Lung (tissue), 12 donors: ENCODE data around the gene ADAMTS20. TPM values are rescaled to one million over a fixed set of nuclear protein-coding genes. Genes with fewer than 3 reads are reported as not detected.

Experiments
- ATAC-seq: fragments of 200-7000 bp; cut with Tn5 transposase; one replicate; pipeline ENCODE4 v1.9.1; 2020; ENCODE audit warnings: moderate number of reproducible peaks; ENCODE audit not compliant: insufficient read depth, low FRiP score
- DNase-seq, 3 donors: peaks; one replicate each; pipeline ENCODE4 v3.0.0-alpha.2; 2013 to 2017
- H3K27ac ChIP-seq, 2 donors: one replicate each; pipeline ENCODE4 v1.5.1; 2013; ENCODE audit warnings: mild to moderate bottlenecking in 2 of 2, moderate library complexity in 2 of 2, control low read depth in 1 of 2, inconsistent platforms in 1 of 2, low read depth in 1 of 2, low read length in 1 of 2
- H3K27me3 ChIP-seq, 3 donors: one replicate each; pipeline ENCODE4 v1.5.1; 2013; ENCODE audit warnings: low read length in 2 of 3; ENCODE audit not compliant: control insufficient read depth in 3 of 3, insufficient read depth in 3 of 3
- H3K36me3 ChIP-seq, 4 donors: one replicate each; pipeline ENCODE4 v1.5.1; 2013; ENCODE audit warnings: low read length in 4 of 4, mild to moderate bottlenecking in 1 of 4, moderate library complexity in 1 of 4; ENCODE audit not compliant: control insufficient read depth in 4 of 4, insufficient read depth in 4 of 4
- H3K4me1 ChIP-seq, 5 donors: one replicate each; pipeline ENCODE4 v1.5.1; 2013; ENCODE audit warnings: low read length in 5 of 5, mild to moderate bottlenecking in 2 of 5, moderate library complexity in 1 of 5; ENCODE audit not compliant: control insufficient read depth in 5 of 5, insufficient read depth in 5 of 5
- H3K4me3 ChIP-seq: one replicate; pipeline ENCODE4 v1.5.1; 2013; ENCODE audit warnings: mild to moderate bottlenecking, control low read depth, moderate library complexity
- H3K9ac ChIP-seq, 2 donors: one replicate each; pipeline ENCODE4 v1.5.1; 2013; ENCODE audit warnings: low read length in 2 of 2, control low read depth in 1 of 2; ENCODE audit not compliant: insufficient read depth in 1 of 2
- H3K9me3 ChIP-seq, 4 donors: one replicate each; pipeline ENCODE4 v1.5.1; 2013; ENCODE audit warnings: low read length in 3 of 4, mild to moderate bottlenecking in 1 of 4, moderate library complexity in 1 of 4; ENCODE audit not compliant: control insufficient read depth in 4 of 4, insufficient read depth in 3 of 4
- CTCF ChIP-seq: IDR thresholded peaks from 2 replicates; pipeline ENCODE4 v1.5.1; 2012; ENCODE audit warnings: mild to moderate bottlenecking; ENCODE audit errors: control extremely low read depth, extremely low read depth
- WGBS, 2 donors: extraction: QIAGEN DNeasy Blood & Tissue Kit; methylation state at CpG; one replicate each; pipeline ENCODE4 v1.1.7; 2013; 5-methylcytosine and 5-hydroxymethylcytosine counted together
- polyA plus RNA-seq, 2 donors: library from polyadenylated mRNA; stranded (reverse); fragments of 200-250 nt; gene quantifications; one replicate each; pipeline ENCODE4 v1.2.1, GENCODE V29; 2013
- total RNA-seq, 2 donors: library from RNA; depleted of rRNA in 1 of 2; stranded (reverse); fragments of >200 nt in 1 of 2; gene quantifications; one replicate each; pipeline ENCODE4 v1.2.1, GENCODE V29; 2014 to 2021
- donor health status: control.
- donor health status: control.
- donor health status: Bipolar disorder and iron deficiency.
- donor health status: healthy.
- donor health status: DM: yes; HTN: yes; CAD: no.

The ADAMTS20 gene
- total and polyA plus RNA-seq, 4 donors, result not detected

GRCh38 chr12:43579206-43579605, 27.2 kb upstream of the ADAMTS20 start:
- H3K36me3 ChIP-seq, result no peaks in the 10 kb centered on the region
- DNase-seq, result peak in 2 of 3 donors; percentile 62 to 63
- H3K27ac ChIP-seq, result no peak overlapping the region
- TF ChIP-seq CTCF, result no peak
- no peak overlapping the region for H3K4me3 ChIP-seq
- H3K27me3 ChIP-seq, result no peaks in the 10 kb centered on the region
- WGBS, 2 donors, result 40 to 47% methylated on average over 4 of the region's 4 CpGs
- no peak for ATAC-seq
- no peaks in the 10 kb centered on the region for H3K9me3 ChIP-seq
- peaks cover 0 to 21% (median 0%) of the 10 kb centered on the region in 5 donors for H3K4me1 ChIP-seq
- no peak overlapping the region for H3K9ac ChIP-seq

DNA sequence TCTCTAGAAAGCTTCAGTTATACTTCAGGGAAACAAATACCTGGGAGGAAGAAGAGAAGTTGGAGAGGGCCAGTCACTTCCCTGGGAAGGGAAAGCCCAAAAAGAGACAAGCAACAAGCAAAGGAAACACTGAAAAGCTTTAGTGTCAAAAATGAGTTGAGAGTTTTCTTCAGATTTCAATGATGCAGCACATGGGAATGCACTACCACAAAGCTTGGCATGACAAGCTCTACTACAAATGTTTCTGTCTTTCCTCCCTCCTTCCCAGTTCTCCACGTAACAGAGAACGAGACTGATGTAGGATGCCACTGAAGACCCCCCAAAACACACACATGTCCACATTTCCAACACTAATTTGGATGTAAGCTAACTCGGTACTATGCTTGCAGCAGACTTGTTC, 26.8 kb upstream of the ADAMTS20 start:
- ATAC-seq (no peak), DNase-seq (no peak)
- peaks cover 0 to 21% (median 0%) of the 10 kb centered on the region in 5 donors for H3K4me1 ChIP-seq
- H3K27me3 ChIP-seq, result no peaks in the 10 kb centered on the region
- 58 to 76% methylated on average over 3 of the region's 3 CpGs for WGBS, 2 donors
- no peaks in the 10 kb centered on the region for H3K9me3 ChIP-seq
- no peak overlapping the region for H3K9ac ChIP-seq
- H3K36me3 ChIP-seq, result no peaks in the 10 kb centered on the region
- H3K4me3 ChIP-seq, result no peak overlapping the region
- no peak for TF ChIP-seq CTCF
- H3K27ac ChIP-seq, result no peak overlapping the region

DNA sequence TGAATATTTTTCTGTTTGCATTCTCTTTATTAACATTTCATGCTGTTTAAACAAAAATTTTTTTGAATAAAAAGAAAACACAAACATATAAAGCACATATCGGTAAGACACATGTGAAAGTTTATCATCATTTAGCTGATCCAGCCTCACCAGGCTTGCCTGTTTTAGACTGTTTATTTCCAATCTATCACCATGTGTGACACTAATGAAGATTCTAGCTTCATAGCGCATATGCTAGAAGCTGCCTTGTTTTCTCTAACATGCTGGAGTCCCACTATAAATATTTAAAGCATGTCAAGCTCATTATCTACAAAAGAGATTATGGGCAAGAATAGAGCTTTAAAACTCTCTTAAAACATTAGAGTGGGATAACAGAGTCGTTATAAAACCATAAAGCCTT, 25.4 kb upstream of the ADAMTS20 start:
- H3K9me3 ChIP-seq, result no peaks in the 10 kb centered on the region
- DNase-seq, result peak in 2 of 3 donors; percentile 38 to 39
- WGBS, 2 donors, result 47 to 74% methylated on average over 3 of the region's 3 CpGs
- no peak overlapping the region for H3K4me3 ChIP-seq
- H3K4me1 ChIP-seq, result peaks cover 0 to 21% (median 0%) of the 10 kb centered on the region in 5 donors
- no peak for ATAC-seq
- H3K36me3 ChIP-seq, result no peaks in the 10 kb centered on the region
- no peak for TF ChIP-seq CTCF
- no peak overlapping the region for H3K27ac ChIP-seq
- H3K9ac ChIP-seq, result no peak overlapping the region
- H3K27me3 ChIP-seq, result no peaks in the 10 kb centered on the region

DNA sequence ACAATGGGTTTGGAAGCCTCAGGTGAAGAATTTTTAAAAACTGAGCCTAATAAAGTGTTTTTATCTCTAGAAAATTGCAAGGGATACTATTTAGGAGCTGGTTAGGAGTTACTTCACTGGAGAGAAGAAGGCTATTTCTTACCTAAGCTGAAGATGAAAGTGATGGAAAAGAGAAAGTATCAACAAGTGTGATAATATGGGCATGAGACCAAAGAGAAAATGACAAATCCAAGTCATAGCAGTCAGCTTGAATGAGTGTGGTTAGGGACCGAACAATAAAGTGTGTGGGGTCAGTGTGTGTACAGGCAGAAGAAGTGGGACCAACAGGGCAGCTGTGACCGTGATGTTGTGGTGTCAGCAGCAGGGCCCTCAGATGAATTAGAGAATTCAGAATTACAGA, 24.2 kb upstream of the ADAMTS20 start:
- no peak for DNase-seq
- Histone ChIP-seq H3K4me3 (no peak overlapping the region), H3K9me3 (peaks cover 0 to 3% (median 0%) of the 10 kb centered on the region in 4 donors), H3K36me3 (no peaks in the 10 kb centered on the region), H3K27me3 (no peaks in the 10 kb centered on the region), H3K4me1 (peaks cover 0 to 21% (median 0%) of the 10 kb centered on the region in 5 donors), H3K9ac (no peak overlapping the region), H3K27ac (no peak overlapping the region)
- 82 to 86% methylated on average over 2 of the region's 2 CpGs for WGBS, 2 donors
- ATAC-seq, result no peak
- no peak for TF ChIP-seq CTCF
